ENCODE results near the gene ENPP6.

DNA sequence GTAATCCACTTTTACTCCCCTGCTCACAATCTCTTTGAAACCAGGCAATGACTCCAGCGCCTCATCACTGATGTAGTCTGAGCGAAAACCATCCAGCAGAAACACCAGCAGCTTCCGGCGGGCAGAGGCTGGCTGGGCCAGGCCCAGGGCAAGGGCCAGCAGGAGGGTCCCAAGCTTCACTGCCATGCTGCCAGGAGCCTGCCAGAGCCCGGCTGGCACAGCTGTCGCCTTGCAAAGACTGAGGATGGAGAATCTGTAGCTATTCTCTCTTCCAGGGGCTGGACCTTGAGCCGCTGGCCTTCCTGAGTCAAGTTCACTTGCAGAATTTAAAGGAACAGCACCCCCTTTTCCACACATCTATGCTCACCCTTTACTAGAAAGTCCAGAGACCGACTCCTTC lies at the start of gene ENPP6:
- TF ChIP-seq EP300 (IDR thresholded peaks at IDR 0.05) = no peak
- TF ChIP-seq, protein P1, sequence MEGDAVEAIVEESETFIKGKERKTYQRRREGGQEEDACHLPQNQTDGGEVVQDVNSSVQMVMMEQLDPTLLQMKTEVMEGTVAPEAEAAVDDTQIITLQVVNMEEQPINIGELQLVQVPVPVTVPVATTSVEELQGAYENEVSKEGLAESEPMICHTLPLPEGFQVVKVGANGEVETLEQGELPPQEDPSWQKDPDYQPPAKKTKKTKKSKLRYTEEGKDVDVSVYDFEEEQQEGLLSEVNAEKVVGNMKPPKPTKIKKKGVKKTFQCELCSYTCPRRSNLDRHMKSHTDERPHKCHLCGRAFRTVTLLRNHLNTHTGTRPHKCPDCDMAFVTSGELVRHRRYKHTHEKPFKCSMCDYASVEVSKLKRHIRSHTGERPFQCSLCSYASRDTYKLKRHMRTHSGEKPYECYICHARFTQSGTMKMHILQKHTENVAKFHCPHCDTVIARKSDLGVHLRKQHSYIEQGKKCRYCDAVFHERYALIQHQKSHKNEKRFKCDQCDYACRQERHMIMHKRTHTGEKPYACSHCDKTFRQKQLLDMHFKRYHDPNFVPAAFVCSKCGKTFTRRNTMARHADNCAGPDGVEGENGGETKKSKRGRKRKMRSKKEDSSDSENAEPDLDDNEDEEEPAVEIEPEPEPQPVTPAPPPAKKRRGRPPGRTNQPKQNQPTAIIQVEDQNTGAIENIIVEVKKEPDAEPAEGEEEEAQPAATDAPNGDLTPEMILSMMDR (IDR thresholded peaks at IDR 0.05) = no peak
- TF ChIP-seq, protein P2, sequence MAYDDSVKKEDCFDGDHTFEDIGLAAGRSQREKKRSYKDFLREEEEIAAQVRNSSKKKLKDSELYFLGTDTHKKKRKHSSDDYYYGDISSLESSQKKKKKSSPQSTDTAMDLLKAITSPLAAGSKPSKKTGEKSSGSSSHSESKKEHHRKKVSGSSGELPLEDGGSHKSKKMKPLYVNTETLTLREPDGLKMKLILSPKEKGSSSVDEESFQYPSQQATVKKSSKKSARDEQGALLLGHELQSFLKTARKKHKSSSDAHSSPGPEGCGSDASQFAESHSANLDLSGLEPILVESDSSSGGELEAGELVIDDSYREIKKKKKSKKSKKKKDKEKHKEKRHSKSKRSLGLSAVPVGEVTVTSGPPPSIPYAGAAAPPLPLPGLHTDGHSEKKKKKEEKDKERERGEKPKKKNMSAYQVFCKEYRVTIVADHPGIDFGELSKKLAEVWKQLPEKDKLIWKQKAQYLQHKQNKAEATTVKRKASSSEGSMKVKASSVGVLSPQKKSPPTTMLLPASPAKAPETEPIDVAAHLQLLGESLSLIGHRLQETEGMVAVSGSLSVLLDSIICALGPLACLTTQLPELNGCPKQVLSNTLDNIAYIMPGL (CRISPR knock-in tag; IDR thresholded peaks at IDR 0.05; ENCODE audit: borderline replicate concordance) = no peak
